HG02973 (cell line): ENCODE data around the gene RLBP1.
A peak's percentile ranks its signal among the peaks of the same experiment; 100 is the strongest.
"Not testable (repeated sequence)": the region's sequence is repeated elsewhere in the genome, so short reads cannot be mapped to it uniquely, and the experiment has no call there.

Source experiments
- ATAC-seq: cut with Tn5 transposase; IDR thresholded peaks from one replicate; pipeline ENCODE4 v1.9.1; 2021; ENCODE audit warnings: moderate library complexity; ENCODE audit not compliant: unreplicated experiment

The RLBP1 gene

DNA sequence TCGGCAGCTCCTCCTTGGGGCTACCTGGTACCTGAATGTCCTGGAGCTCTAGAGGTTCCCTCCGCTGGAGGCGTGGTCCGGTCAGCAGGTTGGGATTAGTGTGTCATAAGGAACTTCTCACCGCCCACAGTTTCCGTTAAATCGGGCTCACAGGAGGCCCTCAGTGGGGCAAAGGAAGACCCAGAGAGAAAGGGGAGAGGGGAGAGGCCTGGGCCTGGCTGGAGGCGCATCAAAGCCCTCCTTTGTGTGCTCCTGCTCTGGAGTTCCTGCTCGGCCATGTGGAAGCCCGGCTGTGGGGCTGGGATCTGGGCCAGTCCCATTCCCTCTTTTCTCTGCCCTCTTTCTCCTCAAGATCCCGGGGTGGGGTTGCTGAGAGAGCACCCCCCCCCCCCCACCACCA, at the start of gene RLBP1:
Gene RLBP1 (minus strand): TSS at position 37 of the 400 bp plus-strand sequence. CDS start 2,604 bp downstream, outside the sequence.
- no peak for ATAC-seq

DNA sequence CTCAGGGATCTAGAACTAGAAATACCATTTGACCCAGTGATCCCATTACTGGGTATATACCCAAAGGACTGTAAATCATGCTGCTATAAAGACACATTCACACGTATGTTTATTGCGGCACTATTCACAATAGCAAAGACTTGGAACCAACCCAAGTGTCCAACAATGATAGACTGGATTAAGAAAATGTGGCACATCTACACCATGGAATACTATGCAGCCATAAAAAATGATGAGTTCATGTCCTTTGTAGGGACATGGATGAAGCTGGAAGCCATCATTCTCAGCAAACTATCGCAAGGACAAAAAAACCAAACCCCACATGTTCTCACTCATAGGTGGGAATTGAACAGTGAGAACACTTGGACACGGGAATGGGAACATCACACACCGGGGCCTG, 28.8 kb upstream of the RLBP1 start:
- ATAC-seq: not testable (repeated sequence)

DNA sequence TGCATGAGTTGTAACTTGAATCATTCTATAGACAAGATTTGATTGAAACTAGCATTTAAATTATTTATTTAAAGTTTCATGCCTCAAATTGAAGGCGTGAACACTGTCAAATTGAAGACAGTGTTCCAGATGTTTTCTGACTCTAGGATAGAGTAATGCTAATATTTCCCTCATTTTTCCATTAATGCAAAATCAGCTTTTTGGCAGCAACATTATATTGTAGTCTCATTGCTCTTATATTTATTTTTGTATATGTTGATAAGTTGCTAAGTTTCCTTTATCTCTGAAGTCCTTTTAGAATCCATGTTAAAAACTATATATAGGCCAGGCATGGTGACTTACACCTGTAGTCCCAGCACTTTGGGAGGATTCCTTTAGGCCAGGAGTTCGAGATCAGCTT, 27.2 kb upstream of the RLBP1 start:
- ATAC-seq: no peak

DNA sequence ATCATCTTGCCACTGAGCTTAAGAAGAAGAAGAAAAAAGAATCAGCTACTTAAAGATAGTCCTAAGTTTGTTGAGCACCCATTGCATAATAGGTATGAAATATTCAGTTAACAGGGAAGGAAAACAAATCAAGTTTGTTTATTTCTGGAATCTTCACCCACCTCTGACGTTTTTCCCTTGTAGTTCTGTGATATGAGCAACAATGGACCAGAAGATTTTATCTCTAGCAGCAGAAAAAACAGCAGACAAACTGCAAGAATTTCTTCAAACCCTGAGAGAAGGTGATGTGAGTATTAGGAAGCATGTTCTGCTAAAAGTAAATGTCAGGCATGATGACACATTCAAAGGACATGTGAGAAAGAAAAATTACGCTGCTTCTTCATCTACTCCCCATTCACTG, 26.1 kb upstream of the RLBP1 start:
- no peak for ATAC-seq

DNA sequence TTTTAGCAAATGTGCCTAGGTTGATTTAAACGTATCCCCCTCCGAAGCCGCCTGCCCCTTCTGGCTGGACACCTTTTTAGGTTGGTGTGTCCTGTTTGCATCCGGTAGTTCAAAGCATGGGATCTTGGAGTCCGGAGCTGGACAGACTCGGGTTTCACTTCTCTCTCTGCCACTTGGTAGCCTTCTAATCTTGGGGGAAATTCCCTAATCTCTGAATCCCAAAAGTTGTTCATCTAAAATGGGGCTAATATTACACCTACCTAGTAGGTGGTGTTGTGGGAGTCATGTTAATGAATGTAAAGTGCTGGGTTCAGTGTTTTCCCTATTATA, 23.2 kb upstream of the RLBP1 start:
- ATAC-seq: no peak

GRCh38 chr15:89243691-89244573, 22.6 kb upstream of the RLBP1 start, which contains the start of gene FANCI:
TSS of gene FANCI (plus strand) at chr15:89243979. CDS start at chr15:89247648, 3,669 bp downstream.
- peak; percentile 93 for ATAC-seq

- ATAC-seq: no peak
Observed at GRCh38 chr15:89243046-89243690, 21.8 kb upstream of the RLBP1 start.

DNA sequence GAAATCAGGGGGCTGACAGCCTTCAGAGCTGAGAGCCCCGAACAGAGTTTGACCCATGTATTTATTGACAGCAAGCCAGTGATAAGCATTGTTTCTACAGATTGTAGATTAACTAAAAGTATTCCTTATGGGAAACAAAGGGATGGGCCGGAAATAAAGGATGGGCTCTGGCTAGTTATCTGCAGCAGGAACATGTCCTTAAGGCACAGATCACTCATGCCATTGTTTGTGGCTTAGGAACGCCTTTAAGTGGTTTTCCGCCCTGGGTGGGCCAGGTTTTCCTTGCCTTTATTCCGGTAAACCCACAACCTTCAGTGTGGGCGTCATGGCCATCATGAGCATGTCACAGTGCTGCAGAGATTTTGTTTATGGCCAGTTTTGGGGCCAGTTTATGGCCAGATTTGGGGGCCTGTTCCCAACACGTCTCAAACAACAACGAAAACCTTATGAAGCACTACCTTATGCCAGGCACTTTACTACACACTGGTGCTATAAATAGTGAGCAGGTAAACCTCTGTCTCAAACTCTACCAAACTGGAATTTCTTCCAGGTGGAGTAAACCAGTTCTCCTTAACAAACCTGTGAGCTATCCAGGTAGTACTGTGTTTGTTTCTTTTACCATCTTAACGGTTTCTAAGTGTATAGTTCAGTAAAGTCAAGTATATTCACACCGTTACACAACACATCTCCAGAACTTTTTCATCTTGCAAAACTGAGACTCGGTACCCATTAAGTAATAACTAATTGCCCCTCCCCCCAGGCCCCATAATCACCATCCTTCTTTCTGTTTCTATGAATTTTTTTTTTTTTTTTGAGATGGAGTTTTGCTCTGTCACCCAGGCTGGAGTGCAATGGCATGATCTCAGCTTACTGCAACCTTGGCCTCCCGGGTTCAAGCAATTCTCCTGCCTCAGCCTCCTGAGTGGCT, 18.8 kb upstream of the RLBP1 start:
- not testable (repeated sequence) for ATAC-seq

DNA sequence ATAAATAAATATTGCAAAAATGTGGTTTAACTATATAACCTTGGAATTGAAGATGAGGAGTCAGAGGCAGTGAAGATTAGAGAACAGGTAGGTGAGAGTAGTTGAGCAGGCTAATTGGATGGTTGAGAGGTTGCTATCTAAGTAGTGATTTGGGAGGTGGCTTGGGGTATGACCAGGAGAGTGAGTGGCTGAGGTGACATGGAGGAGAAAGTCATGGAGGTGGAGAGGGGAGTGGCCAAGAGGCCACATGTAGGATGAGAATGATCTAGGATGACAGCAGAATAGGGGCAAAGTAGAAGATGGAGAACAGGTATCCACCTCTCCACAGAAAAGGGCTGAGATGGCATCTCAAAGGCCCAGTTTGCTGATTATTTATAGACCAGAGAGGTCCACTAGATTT, 10.5 kb upstream of the RLBP1 start:
- no peak for ATAC-seq

DNA sequence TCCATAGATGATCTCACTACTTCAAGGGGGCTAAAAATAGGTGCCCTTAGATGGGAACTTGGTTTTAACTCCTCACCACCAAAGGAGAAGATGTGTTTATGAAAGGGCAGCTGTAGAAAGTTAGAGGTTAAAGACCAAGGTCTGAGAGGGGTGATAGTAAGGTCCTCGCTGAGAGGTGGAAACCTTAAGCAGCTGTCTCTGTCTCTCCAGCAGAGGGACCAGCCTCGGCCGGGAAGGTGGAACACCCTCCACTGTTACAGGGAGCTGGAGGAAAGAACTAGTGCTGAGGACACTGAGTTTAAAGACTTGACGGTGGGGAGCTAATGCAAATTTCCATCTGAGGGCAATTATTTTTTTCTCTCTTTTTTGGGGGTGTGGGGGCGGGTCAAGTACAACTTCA, 8.9 kb upstream of the RLBP1 start:
- ATAC-seq: no peak

- ATAC-seq: no peak
Observed at GRCh38 chr15:89227425-89227824, 6.0 kb upstream of the RLBP1 start.

DNA sequence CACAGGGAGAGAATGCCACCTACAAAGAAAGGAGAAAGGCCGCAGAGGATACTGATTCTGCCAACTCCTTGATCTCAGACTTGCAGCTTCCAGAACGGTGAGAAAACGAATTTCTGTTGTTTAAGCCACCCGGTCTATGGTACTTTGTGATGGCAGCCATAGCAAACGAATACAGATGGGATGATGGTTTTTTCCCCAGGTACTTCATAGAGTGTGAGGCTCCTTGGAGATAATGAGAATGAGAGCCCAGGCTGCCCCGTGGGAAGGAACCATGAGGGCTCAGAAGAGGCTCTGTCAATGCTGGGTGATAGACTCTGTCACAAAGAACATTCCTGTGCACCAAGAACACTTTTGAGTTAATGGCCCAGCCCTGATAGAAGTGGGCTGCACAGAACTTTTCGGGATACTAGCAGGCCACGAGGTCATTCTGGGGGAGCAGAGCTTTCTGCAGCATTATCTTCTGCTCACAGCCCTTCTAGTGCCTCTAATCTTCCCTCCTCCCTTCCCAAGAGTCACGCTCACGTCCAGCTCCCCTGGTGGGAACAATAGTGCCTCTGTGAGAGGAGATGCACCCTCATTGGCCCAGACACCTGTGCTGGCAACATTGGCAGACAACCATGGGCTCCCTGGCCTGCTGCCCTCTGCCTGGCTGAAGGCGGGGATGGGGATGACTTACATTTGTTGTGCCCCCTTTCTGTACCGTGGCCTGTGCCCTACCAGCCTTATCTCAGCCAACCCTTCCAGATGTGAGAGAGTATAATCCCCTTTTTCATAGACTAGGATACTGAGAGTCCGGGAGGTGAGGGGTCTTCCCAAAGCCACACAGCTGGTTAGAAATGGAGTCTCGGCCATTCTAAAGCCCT, 5.2 kb upstream of the RLBP1 start:
- ATAC-seq: no peak

GRCh38 chr15:89225588-89225987, 4.2 kb upstream of the RLBP1 start:
- no peak for ATAC-seq

- ATAC-seq: no peak
Observed at GRCh38 chr15:89218531-89218930, 2.8 kb downstream of the RLBP1 start.

DNA sequence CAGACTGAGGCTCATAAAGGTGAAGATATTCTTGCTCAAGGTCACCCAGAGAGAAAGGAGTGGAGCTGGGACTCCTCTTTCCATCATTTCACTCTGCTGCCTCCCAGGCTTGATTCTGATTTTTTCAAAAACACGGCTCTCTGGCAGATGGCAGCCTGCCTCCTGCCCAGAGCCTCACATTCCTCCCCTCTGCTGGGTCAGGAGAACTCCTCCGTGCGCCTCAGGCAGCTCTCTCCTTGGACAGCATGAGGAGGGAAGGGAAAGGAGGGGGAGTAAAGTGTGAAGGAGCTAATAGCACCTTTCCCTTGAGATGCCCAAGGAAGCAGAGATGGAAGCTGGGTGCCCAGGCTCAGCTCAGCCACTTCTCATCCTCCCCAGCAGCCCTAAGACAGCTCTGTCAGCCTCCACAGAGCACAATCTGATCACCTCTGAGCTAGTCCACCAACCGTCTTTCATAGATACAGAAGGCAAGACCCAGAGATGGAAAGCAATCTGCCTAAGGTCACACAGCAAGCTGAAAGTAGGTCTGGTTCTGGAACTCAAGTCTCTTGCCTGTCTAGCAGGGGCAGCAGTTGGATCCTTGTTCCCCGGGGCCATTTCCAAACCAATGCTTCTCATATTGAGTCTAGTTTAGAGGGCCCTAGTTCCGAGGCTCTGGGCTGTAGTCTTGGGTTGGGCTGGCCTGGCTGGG, 3.5 kb downstream of the RLBP1 start:
- ATAC-seq: no peak

DNA sequence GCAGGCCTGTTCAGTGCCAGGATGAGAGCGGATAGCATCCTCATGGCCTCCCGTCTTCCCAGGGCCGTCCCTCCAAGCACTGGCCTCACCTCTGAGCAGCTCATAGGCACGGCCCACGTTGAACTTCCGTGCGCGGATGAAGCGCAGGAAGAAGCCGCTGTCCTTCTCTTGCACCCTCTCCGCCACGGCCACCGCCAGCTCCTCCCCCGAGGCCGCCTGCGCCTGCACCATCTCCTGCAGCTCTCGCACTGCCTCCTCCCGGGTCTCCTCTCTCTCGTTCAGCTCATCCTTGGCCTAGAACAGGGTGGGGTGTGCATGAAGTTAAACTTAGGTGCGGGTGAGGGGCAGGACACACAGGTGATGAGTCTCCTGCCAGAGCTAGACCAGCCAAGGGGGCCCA, 4.3 kb downstream of the RLBP1 start:
- ATAC-seq: no peak

GRCh38 chr15:89215627-89216026, 5.8 kb downstream of the RLBP1 start:
- ATAC-seq: no peak

- no peak for ATAC-seq
Observed at GRCh38 chr15:89211678-89212170, 9.7 kb downstream of the RLBP1 start.

DNA sequence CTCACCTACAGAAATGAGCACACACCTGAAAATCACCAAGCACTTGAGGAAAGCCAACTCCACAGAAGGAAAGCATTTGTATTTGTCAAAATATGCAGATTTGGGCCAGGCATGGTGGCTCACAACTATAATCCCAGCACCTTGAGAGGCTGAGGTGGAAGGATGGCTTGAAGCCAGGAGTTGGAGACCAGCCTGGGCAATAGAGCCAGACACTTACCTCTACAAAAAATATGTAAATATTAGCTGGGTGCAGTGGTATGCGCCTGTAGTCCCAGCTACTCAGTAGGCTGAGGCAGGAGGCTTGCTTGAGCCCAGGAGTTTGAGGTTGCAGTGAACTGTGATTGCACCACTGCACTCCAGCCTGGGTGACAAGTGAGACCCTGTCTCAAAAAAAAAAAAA, 12.3 kb downstream of the RLBP1 start:
- no peak for ATAC-seq

DNA sequence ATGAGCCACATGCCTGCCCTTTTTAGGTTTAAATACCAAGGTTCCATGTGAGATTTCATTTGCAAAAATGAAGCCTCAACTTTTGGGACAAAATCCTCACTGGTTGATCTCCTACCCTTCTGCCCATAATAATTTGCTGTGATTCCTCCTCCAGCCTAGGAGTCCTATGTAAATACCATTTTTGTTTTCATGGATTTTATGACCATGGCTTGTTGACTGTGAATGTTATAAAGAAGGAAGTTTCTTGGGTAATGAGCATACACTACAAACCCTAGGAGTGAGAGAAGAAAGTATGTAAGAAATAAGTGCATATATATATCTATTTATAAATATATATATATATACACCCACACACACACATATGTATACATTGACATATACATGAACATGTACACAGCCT, 13.1 kb downstream of the RLBP1 start:
- ATAC-seq: no peak
